ENCODE measurements around the gene OR2A42. TPM values are rescaled to one million over a fixed set of nuclear protein-coding genes. Genes with fewer than 3 reads are reported as not detected.

OR2A42 gene
- total RNA-seq, 2 experiments from 2014 or later: not detected

Other genes with a start within 250 kb of the OR2A42 start
- gene OR6B1, start 239.3 kb downstream of the OR2A42 start, total RNA-seq: not detected
- not detected for gene OR2A5, start 190.7 kb downstream of the OR2A42 start, total RNA-seq
- gene OR2A25, start 169.8 kb downstream of the OR2A42 start, total RNA-seq: not detected
- gene OR2A12, start 153.3 kb downstream of the OR2A42 start, total RNA-seq: not detected
- gene OR2A2, start 130.0 kb downstream of the OR2A42 start, total RNA-seq: not detected
- gene OR2A14, start 116.4 kb downstream of the OR2A42 start, total RNA-seq: not detected
- gene CTAGE4, start 56.1 kb downstream of the OR2A42 start, total RNA-seq: 1 to 10 TPM; 3.1 to 3.6 TPM
- 1 to 10 TPM; 8.8 to 9.6 TPM for gene ARHGEF35, start 43.8 kb downstream of the OR2A42 start, total RNA-seq
- gene OR2A7, start 25.2 kb upstream of the OR2A42 start, total RNA-seq: 1 to 10 TPM; 2.0 to 2.2 TPM
- 1 to 10 TPM; 1.7 to 1.8 TPM for gene CTAGE8, start 29.7 kb upstream of the OR2A42 start, total RNA-seq
- not detected for gene OR2A1, start 72.8 kb upstream of the OR2A42 start, total RNA-seq
- 10 to 100 TPM; 17.0 to 17.2 TPM for gene ARHGEF5, start 115.8 kb upstream of the OR2A42 start, total RNA-seq
- gene NOBOX, start 164.1 kb upstream of the OR2A42 start, total RNA-seq: not detected

Measured in activated CD4-positive, alpha-beta memory T cell treated with anti-CD3 and anti-CD28 coated beads for 36 hours (primary cell).